Right ventricle myocardium superior (tissue), 1 donor: Measurements from ENCODE around the gene PCDHGA3. TPM values are rescaled to one million over a fixed set of nuclear protein-coding genes. Genes with fewer than 3 reads are reported as not detected.
"Not testable (repeated sequence)": the region's sequence is repeated elsewhere in the genome, so short reads cannot be mapped to it uniquely, and the experiment has no call there.

ENCODE experiments used
- ATAC-seq: fragments of 200-7000 bp; cut with Tn5 transposase; one replicate; pipeline ENCODE4 v1.9.1; 2020; ENCODE audit warnings: mild to moderate bottlenecking; ENCODE audit not compliant: poor library complexity
- DNase-seq: peaks from one replicate; pipeline ENCODE4 v3.0.0-alpha.2; 2020
- intact Hi-C: fragments of 100-400 bp; cut with DNase I; formaldehyde crosslinking; loops from one replicate; pipeline ENCODE4 v1.11.2; 2022
- total RNA-seq: library from RNA; stranded (reverse); fragmentation: NEBNext Ultra II Directional; extraction: Animal tissue kit (Norgen Biotek cat#: 25700); gene quantifications from one replicate; pipeline ENCODE4 v1.2.1, GENCODE V29; 2021
- donor health status: DM: no; HTN: yes; CAD: no; lungs with severe emphysema.

Gene PCDHGA3
- total RNA-seq, 1 donor from 2014 or later, result 13.0 TPM

- ATAC-seq (peak; percentile 67), DNase-seq (no peak)
- intact Hi-C loops, result no loop called here
Observed at GRCh38 chr5:141342773-141343172, 856 bp upstream of the PCDHGA3 start.

GRCh38 chr5:141343953-141344463, 379 bp downstream of the PCDHGA3 start:
- intact Hi-C loops, result no loop called here
- ATAC-seq (peak; percentile 21), DNase-seq (no peak)

- ATAC-seq (no peak), DNase-seq (no peak)
- intact Hi-C loops, result loop anchor here (5.0 kb wide), 1 partner anchor 67 kb away; the partner anchor contains the start of gene PCDHGA10
Observed at GRCh38 chr5:141345327-141345726, 1.7 kb downstream of the PCDHGA3 start.

- DNase-seq, ATAC-seq: not testable (repeated sequence)
- intact Hi-C loops, result loop anchor here (5.0 kb wide), 1 partner anchor 66 kb away; the partner anchor contains the start of gene PCDHGA10
Observed at GRCh38 chr5:141346017-141346416, 2.4 kb downstream of the PCDHGA3 start.

GRCh38 chr5:141349917-141350619, 6.4 kb downstream of the PCDHGA3 start, which contains the start of gene PCDHGB1:
Gene PCDHGB1, plus strand, starts transcription at chr5:141350099. Its CDS starts 162 bp downstream, at chr5:141350261.
- ATAC-seq (peak; percentile 82), DNase-seq (peak; percentile 55)
- intact Hi-C loops, result loop anchor here (5.0 kb wide), 1 partner anchor 62 kb away; the partner anchor contains the start of gene PCDHGA10

GRCh38 chr5:141351591-141351990, 8.0 kb downstream of the PCDHGA3 start:
- ATAC-seq, result no peak
- intact Hi-C loops, result no loop called here
- no peak for DNase-seq

GRCh38 chr5:141354900-141355469, 11.4 kb downstream of the PCDHGA3 start, which contains the start of gene PCDHGA4:
Gene PCDHGA4, plus strand, starts transcription at chr5:141355021. Its CDS starts 87 bp downstream, at chr5:141355108.
- intact Hi-C loops, result no loop called here
- no peak for DNase-seq

GRCh38 chr5:141355641-141356040, 12.0 kb downstream of the PCDHGA3 start:
- ATAC-seq (no peak), DNase-seq (no peak)
- intact Hi-C loops, result no loop called here

More at GRCh38 chr5:141354900-141355469, 11.4 kb downstream of the PCDHGA3 start, which contains the start of gene PCDHGA4:
- no peak for ATAC-seq

GRCh38 chr5:141356133-141356532, 12.5 kb downstream of the PCDHGA3 start:
- intact Hi-C loops, result no loop called here
- ATAC-seq, result no peak
- no peak for DNase-seq

GRCh38 chr5:141356950-141357349, 13.3 kb downstream of the PCDHGA3 start:
- DNase-seq, result no peak
- ATAC-seq, result peak; percentile 7
- intact Hi-C loops, result no loop called here

- intact Hi-C loops, result no loop called here
- DNase-seq (no peak), ATAC-seq (peak; percentile 57)
Observed at GRCh38 chr5:141359790-141360426, 16.3 kb downstream of the PCDHGA3 start, which contains the start of gene PCDHGB2. Gene PCDHGB2, plus strand, starts transcription at chr5:141359994. Its CDS starts 142 bp downstream, at chr5:141360136.

- intact Hi-C loops, result no loop called here
- ATAC-seq (peak; percentile 21), DNase-seq (no peak)
Observed at GRCh38 chr5:141360685-141361084, 17.1 kb downstream of the PCDHGA3 start.

GRCh38 chr5:141362719-141363118, 19.1 kb downstream of the PCDHGA3 start:
- intact Hi-C loops, result no loop called here
- no peak for ATAC-seq
- DNase-seq, result no peak

GRCh38 chr5:141363952-141364660, 20.5 kb downstream of the PCDHGA3 start, which contains the start of gene PCDHGA5:
Gene PCDHGA5, plus strand, starts transcription at chr5:141364162. Its CDS starts 169 bp downstream, at chr5:141364331.
- DNase-seq, result no peak
- peak; percentile 64 for ATAC-seq
- intact Hi-C loops, result no loop called here

GRCh38 chr5:141366016-141366896, 22.6 kb downstream of the PCDHGA3 start:
- intact Hi-C loops, result no loop called here
- ATAC-seq (no peak), DNase-seq (no peak)

GRCh38 chr5:141369994-141370848, 26.6 kb downstream of the PCDHGA3 start, which contains the start of gene PCDHGB3:
Gene PCDHGB3, plus strand, starts transcription at chr5:141370242. Its CDS starts 153 bp downstream, at chr5:141370395.
- intact Hi-C loops, result no loop called here
- DNase-seq, result peak; percentile 75
- ATAC-seq, result peak; percentile 89
